Stimulated activated CD8-positive, alpha-beta memory T cell treated with anti-CD3 and anti-CD28 coated beads, Interleukin-15, amount 100 ng/mL, for 1 hour (primary cell): Measurements from ENCODE around the gene OR4A5.
"Not testable (repeated sequence)": the region's sequence is repeated elsewhere in the genome, so short reads cannot be mapped to it uniquely, and the experiment has no call there.

Experiments
- DNase-seq: peaks from one replicate; pipeline ENCODE4 v3.0.0-alpha.2; 2020; ENCODE audit warnings: low read depth

Gene OR4A5

GRCh38 chr11:54706532-54706931, at the start of gene OR4A5:
Gene OR4A5, plus strand, starts transcription at chr11:54706832. Its CDS starts 53 bp downstream, at chr11:54706885.
- DNase-seq = not testable (repeated sequence)

- not testable (repeated sequence) for DNase-seq
Observed at GRCh38 chr11:54720094-54720493, 13.5 kb downstream of the OR4A5 start.
